HG03469 (cell line): Measurements from ENCODE around the gene PTBP3.

Experiments used
- ATAC-seq: cut with Tn5 transposase; IDR thresholded peaks from one replicate; pipeline ENCODE4 v1.9.1; 2021; ENCODE audit warnings: mild to moderate bottlenecking, moderate library complexity, moderate number of reproducible peaks; ENCODE audit not compliant: unreplicated experiment

Gene PTBP3

DNA sequence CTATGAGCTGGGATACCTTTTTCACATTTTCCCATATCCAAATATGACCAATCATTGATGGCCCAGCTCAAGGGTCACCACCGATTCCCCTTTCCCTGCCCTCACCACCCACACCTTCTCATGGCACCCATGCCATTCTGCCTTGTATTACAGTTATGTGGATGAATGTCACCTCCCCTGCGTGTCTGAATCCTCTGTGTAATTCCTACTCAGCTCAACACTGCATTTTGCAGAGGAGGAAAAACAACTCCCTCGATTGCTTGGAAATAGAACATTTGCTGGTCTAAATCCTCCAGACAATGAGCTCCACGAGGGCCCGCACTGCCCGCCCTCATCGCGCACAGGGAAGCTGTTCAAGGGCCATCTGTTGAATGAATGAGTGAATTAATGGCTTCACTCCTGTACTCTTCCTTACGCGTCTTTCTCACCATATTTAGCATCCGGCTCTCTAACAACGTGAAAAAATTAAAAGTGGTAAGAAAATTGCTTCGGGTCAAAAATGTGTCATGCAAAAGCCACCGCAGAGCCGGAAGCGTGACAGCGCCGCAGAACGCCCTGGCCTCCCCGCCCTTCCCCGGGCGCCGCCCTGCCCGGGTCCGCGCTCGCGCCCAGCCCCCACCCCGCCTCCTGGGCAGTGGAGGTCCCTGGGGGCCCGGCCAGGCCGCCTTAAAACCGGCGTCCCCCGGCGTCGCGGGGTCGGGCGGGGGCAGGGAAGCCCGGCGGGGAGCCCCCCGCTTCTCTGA lies 159.0 kb downstream of the PTBP3 start:
- peak; percentile 61 for ATAC-seq

DNA sequence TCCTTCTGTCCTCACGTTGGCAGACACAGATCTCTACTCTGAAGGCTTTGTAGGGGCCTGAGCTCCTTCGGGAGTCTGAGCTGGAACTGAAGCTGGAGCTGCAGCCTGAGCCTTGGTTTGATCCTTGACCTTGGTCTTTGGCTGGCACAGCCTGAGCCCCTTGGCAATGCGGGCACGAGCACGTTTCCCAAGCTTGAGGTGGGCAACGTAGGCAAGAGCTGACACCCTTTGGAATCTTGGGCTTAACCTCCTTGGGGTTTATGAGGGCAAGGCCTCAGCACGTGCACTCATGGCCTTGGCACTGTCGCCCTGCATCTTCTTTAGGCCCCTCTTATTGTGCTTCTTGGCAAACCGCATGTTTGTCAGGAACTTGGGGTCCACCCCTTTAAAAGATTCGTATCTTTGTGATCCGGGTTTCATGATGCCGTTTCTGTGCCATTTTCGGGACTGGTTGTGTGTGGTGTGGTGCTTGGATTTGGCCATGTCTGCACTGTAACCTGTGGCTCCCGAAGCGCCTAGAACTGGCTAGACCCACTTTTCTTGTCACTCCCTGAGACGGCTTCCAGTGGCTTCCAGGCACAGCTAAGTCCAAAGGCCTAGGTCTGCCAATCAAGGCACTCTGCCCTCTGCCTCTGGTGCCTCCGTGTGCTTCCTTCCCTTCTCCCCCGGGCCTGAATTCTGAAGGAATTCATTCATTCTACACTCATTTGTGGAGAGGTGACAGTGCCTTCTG lies 159.8 kb downstream of the PTBP3 start:
- no peak for ATAC-seq

DNA sequence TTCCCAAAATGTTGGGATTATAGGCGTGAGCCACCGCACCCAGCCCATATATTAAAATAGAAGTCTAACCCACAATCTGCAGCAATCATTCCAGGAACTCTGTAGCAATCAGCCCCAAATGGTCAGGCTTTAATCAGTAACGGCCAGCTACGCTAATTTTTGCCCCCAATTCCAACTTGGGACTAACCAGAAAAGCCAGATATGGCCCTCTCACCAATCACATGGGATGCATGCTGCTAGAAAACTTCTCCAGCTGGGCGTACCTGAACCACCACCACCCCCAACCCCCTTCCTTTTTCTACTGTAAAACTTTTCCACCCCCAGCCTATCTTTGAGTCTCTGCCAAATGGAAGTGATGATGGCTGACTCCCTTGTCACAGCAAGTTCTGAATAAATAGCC lies 162.5 kb downstream of the PTBP3 start:
- ATAC-seq, result no peak

DNA sequence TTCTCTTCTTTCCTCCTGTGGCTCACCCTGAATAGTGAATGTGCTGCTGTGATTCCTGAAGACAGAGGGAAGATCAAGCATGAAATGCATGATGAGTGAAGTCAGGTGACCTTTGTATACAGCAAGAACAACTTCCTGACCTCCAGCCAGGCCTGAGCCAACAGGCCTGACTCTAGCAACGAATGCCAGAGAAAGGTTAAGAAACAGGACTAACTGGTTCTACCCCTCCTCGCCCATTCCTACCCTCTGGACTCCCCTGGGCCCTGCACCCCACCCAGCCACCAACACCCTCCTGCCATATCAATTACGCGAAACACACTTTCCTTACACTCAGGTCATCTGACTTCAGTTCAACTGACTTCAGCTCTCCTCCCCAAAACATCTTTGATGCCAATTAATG lies 163.2 kb downstream of the PTBP3 start:
- ATAC-seq, result no peak

DNA sequence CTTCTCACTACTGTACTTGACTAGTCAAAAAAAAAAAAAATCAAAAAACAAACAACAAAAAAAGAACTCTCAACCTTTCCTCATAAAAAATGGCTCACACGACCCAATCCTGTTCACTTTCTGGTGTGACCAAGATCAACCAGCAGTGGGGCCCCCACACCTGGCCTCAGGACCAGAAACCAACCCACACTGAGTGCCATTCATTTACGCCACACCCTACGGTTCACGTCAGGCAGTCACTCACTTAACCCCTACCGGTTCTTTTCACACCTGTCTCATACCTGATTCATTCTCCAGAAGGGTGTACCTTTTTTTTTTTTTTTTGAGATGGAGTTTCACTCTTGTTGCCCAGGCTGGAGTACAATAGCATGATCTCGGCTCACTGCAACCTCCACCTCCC lies 164.1 kb downstream of the PTBP3 start:
- no peak for ATAC-seq

DNA sequence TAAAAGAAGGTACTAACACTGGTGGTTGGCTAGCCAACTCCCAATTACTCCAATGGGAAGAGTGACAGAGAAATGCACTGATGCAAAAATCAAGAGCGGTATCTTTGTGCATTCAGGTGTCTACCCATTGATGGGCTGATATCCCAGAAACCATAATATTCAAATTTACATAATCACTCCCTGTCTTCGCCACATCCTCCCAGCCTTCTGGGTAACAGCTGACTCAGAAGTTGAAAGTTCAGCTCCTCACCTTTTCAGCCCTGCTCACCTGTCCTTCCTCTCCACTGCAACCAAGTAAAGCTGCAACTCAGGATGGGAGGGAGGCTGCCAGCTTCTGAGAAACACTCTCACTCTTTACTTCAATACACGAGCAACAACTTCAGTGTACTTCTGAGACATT lies 165.2 kb downstream of the PTBP3 start:
- no peak for ATAC-seq
